ENCODE measurements around the gene TBX15.

TBX15 gene

DNA sequence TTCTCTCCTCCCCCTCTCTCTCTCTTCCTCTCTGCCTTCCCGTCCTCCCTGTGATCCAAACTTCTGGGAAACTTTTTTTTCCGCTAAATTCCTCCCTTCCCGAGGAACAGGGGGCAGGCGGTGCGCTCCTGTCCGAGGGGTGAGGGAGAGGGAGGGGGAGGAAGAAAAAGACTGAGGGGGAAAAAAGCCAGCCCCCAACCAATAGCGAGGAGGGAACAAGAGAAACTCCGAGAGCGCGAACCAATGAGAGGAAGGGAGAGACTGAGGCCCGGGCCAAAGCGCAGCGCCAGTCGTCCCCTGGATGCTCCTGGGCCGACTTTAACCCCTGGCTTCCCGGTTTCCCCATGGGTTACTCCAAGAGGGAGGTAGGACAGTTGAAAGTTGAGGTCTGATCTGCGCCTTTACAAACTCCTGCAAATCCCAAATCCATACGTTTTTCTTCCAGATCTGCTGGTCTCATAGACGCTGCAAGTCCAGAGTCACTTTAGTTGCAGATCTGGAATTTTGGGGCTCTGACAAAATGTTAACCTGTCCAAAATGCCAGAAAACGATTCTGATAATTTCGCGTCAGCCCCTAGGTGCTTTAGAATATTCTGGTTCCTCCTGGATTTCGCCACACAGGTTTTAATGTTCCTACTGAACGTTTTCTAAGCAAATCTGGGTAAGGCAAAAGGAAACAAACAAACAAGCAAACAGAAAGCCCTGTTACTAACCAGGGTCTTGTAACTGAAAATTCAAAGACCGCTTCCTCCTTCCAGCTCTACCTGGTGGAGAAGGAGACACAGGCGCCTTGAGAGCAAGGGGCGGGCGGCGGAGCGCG is at the start of gene TBX15:
TSS of gene TBX15 (minus strand) at position 158 of the 820 bp plus-strand sequence. CDS start 548 bp downstream, outside the sequence.
- no peak for DNase-seq

- DNase-seq: no peak
Measured at GRCh38 chr1:119034359-119034758, 46.2 kb upstream of the TBX15 start.

DNA sequence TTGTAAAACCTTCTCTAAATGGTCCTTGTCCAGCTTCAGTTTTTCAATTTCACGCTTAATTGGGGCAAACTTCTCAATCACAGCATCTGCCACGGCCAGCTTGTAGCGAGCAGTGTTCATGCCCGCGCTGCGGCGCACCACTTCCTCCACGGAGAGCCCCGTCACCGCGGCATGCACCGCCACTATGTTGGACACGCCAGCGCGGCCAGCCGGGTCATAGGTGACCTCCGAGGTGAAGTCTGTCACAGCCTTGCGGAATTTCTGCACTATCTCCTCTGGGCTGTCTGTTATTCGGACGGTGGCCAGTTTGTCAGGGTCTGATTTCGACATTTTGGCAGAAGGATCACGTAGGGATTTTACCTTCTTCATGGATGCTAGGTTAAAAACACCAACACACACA is 44.8 kb upstream of the TBX15 start:
- DNase-seq: no peak

- DNase-seq: no peak
Measured at GRCh38 chr1:119027759-119028158, 39.6 kb upstream of the TBX15 start.

DNA sequence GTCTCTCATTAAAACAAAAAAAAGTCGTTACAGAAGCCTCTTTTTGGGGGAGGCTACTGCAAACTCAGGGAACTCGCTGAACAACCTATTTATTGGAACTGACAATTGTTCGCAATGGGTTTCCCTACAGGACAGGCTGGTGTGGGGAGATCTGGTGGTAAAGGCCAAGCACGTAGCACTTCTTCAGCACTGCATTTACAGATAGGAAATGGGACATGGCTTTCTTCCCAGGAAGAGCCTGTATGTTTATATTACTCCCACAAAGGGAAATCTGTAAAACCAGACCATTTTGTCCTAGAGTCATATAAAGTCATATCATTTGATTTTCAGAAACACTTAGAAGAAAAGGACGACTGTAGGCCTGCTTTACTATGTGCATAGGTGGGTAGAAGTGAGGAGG is 38.8 kb upstream of the TBX15 start:
- no peak for DNase-seq

DNA sequence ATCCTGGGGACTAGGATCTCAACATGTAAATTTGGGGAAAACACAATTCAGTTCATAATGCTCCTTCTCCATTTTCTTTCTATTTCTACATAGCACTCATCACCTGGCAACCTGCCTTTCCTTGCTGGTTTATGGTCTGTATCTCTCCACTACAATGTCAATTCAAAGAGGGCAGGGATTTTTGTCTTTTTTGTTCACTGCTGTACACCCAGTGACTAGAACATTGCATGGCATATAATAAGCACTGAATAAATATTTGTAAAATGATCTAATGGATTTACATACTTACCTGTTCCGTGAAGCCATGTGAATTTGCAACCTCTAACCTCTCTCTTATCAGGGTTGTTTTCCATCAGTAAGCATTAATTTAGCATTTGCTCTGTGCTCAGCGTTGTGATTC is 27.4 kb upstream of the TBX15 start:
- DNase-seq: no peak

GRCh38 chr1:119012383-119012782 is 24.2 kb upstream of the TBX15 start:
- no peak for DNase-seq

GRCh38 chr1:119011706-119012105 is 23.6 kb upstream of the TBX15 start:
- no peak for DNase-seq

DNA sequence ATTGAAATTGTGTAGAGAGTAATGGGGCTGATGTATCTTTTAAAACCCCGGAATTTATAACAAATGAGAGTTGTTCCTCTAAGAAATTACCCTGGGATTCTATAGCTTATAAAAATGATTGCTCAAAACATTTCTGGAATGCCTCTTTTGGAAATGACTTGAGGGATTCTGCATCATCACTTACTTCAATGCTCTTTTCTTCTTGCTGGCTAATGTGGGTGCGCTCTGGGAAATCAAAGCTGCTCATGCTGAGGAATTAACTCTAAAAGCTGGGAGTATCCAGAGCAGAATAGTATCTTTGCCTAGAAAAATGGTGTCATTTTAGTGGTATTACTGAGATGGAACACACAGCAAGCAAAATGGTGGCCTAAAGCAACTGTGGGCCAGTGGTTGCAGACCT is 23.0 kb upstream of the TBX15 start:
- no peak for DNase-seq

DNA sequence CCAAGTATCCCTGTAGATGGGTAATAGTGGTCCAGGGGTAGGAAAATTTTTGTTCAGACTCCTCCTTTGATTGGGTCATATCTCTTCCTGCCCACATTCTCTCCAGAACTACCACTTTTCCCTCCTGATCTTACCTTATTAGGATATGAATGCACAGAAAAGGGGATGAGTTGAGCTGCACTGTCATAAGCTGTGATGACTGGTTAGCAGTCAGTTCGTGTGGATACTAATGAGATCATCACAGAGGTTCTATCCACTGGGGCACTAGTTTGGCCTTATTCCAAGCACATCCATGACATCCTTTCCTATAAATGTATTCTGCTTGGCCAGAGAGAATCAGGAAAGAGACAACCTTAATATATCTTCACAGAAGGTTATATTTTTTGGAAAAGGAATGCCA is 22.1 kb upstream of the TBX15 start:
- no peak for DNase-seq

DNA sequence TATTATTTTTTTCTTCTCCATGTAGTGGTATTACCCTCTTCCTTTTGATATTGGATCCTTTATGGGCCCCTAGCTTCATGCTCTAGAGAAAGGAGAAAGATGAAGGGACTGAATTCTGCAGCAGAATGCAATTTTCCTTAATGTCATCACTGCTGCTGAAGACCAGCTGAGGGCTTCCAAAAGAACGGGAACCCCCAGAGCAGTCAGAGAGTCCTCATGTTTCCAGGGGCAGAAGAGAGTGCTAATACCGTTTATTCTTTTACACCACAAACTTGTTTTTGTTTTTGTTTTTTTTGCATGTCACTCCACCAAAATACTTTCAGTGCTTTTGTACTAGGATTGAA is 21.1 kb upstream of the TBX15 start:
- no peak for DNase-seq

DNA sequence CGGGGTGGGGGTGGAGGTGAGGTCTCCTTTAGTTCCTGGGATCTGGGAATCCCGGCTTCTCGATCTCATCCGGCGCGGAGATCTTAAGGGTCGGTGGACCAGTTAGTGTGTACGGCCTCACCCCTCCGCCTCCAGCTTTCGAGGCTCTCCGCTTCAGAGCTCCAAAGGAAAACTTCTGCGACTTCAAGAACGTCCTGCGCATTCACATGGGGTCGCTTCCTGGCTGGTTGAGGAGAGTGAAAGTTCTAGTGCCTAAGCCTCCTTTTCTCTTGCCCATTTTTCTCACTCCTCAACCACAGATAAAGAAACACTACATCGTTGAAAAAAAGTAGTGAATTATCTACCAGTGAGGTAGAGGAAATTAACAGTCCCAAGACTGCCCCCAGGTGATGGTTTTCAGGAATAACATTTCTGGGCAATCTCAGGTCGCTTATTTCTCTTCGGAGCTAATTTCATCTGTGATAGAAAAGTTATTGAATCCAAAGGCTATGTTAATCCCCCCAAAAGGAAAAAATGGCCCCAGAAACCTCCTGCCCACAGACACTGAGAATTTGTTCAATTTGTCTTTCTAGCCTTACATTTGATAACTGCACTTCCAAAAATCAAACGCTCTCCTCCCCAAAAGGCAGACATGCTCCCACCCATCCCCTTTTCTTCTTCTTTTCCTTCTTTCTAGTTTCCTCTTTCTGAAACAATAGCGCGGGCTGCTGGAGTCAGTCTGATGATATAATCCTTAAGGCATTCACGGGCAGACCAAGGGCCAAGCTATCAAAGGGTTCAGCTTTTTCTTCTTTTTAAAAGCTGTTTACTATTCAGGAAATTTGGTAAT is 20.6 kb upstream of the TBX15 start:
- peak; percentile 62 for DNase-seq

DNA sequence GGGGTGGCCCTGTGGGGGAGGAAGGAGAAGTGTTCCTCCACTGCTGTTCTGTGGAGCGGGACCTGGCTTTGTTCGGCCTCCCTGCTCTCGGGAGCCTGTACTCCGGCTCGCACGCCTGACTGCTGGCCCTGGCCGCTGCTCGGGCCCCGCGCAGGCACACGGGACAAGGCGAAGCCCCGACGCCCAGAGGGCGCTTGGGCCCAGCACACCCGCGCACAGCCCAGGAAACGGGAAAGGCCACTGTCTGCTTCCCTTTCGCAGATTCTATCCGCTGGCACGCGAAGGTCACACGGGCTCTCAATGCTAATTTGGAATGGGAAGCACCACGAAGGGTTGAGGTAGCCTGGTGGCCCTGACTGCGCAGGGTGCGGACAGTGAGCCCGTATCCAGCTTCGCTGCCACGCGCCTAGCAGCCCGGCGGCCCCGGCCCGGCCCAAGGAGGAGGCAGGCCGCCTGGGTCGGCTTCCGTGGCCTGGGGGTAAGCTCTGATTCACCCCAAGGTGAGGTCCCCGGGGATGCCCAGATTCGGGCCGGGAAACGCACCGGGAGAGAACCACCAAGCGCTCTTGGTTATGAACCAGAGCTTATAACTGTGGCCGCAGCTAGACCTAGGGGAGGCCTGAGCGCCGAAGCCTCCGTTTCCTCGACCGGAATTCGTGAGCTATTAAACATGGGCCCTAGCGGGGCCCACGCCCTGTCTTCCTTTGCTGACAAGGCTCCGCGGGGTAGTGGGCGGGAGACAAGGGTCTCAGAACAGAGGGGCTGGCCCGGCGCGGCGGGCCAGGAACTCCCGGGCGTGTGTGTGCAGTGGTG is 19.7 kb upstream of the TBX15 start:
- DNase-seq: no peak

GRCh38 chr1:119007339-119007669 is 19.2 kb upstream of the TBX15 start:
- DNase-seq: no peak

GRCh38 chr1:119006406-119007279 is 18.5 kb upstream of the TBX15 start:
- no peak for DNase-seq

GRCh38 chr1:119005724-119006405 is 17.7 kb upstream of the TBX15 start:
- DNase-seq: no peak

- no peak for DNase-seq
Measured at GRCh38 chr1:119004781-119005180, 16.6 kb upstream of the TBX15 start.

DNA sequence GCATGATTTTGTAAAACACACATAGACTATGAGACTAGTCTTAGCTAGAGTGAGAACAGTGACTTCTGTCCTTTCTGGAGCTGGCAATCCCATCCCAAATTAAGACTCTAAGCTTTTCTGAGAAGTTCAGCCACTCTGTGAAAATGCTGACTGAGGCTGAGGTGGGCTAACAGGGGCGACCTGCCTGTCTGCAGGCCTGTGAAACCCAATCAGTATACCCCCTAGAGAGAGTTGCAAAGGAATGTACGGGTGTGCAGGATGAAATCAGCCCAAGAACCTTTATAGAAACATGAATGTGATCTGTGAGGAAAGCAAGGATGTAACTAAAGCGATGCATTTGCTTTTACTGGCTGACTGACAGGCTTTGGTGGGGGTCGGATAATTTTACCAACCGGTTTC is 16.0 kb upstream of the TBX15 start:
- DNase-seq: no peak

GRCh38 chr1:119003413-119004128 is 15.4 kb upstream of the TBX15 start:
- DNase-seq: no peak

- no peak for DNase-seq
Measured at GRCh38 chr1:119002028-119002686, 14.0 kb upstream of the TBX15 start.
